ENCODE data around the gene GADD45A.

GADD45A gene

DNA sequence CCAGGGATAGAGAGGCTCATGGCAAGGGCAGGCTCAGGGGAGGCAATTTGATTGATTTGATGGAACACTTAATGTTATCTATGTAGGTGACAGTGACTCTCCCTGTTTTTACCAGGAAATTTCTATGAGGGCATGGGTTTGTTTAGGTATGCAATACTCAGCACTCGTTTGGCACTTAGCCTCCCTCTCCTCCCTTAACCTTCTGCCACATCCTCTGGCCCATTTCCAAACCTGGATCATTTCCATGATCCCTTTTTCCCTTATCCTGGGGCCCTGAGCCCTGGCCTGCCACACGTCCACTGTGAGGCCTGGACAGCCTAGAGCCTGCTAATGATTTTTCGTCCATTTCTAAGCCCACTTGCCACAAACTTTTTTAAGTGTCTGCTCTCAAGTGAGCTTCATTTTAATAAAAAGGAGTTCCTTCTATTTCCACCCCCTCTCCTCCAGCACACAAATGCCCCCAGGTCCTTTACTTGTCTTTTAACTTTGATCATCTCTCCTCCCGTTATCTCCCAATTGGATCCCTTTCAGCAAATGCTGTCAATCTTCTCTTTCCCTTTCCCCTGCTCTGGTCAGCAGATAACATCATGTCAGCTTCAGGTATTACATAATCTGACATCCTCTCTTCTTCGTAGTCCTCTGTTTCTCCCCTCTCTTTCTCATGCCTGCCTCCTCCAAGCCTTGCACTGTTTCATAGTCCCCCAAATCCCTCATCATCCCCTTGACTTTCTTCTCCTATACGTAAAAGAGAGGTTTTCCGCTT lies 37.8 kb upstream of the GADD45A start (continued):
- peak; percentile 67; the same call in 1 of the 2 replicates for TF ChIP-seq PRDM10 (tag by site-specific recombination; IDR thresholded peaks at IDR 0.05)
- no peak for TF ChIP-seq ZNF658 (tag by site-specific recombination; IDR thresholded peaks at IDR 0.05)
- TF ChIP-seq ZNF398 (tag by site-specific recombination; IDR thresholded peaks at IDR 0.05): peak; percentile 7; the same call in 1 of the 2 replicates
- no peak for TF ChIP-seq ZNF664 (tag by site-specific recombination; IDR thresholded peaks at IDR 0.05)
- no peak for TF ChIP-seq YY2 (tag by site-specific recombination; IDR thresholded peaks at IDR 0.05)
- TF ChIP-seq PATZ1 (tag by site-specific recombination; IDR thresholded peaks at IDR 0.05): no peak
- no peak for TF ChIP-seq ZNF621 (tag by site-specific recombination; IDR thresholded peaks at IDR 0.05)
- TF ChIP-seq, protein P1, sequence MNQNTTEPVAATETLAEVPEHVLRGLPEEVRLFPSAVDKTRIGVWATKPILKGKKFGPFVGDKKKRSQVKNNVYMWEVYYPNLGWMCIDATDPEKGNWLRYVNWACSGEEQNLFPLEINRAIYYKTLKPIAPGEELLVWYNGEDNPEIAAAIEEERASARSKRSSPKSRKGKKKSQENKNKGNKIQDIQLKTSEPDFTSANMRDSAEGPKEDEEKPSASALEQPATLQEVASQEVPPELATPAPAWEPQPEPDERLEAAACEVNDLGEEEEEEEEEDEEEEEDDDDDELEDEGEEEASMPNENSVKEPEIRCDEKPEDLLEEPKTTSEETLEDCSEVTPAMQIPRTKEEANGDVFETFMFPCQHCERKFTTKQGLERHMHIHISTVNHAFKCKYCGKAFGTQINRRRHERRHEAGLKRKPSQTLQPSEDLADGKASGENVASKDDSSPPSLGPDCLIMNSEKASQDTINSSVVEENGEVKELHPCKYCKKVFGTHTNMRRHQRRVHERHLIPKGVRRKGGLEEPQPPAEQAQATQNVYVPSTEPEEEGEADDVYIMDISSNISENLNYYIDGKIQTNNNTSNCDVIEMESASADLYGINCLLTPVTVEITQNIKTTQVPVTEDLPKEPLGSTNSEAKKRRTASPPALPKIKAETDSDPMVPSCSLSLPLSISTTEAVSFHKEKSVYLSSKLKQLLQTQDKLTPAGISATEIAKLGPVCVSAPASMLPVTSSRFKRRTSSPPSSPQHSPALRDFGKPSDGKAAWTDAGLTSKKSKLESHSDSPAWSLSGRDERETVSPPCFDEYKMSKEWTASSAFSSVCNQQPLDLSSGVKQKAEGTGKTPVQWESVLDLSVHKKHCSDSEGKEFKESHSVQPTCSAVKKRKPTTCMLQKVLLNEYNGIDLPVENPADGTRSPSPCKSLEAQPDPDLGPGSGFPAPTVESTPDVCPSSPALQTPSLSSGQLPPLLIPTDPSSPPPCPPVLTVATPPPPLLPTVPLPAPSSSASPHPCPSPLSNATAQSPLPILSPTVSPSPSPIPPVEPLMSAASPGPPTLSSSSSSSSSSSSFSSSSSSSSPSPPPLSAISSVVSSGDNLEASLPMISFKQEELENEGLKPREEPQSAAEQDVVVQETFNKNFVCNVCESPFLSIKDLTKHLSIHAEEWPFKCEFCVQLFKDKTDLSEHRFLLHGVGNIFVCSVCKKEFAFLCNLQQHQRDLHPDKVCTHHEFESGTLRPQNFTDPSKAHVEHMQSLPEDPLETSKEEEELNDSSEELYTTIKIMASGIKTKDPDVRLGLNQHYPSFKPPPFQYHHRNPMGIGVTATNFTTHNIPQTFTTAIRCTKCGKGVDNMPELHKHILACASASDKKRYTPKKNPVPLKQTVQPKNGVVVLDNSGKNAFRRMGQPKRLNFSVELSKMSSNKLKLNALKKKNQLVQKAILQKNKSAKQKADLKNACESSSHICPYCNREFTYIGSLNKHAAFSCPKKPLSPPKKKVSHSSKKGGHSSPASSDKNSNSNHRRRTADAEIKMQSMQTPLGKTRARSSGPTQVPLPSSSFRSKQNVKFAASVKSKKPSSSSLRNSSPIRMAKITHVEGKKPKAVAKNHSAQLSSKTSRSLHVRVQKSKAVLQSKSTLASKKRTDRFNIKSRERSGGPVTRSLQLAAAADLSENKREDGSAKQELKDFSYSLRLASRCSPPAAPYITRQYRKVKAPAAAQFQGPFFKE (tag by site-specific recombination; IDR thresholded peaks at IDR 0.05; ENCODE audit: borderline replicate concordance): no peak
- TF ChIP-seq ZNF335 (tag by site-specific recombination; conservative IDR thresholded peaks at IDR 0.05): no peak
- peak; percentile 76 for TF ChIP-seq ZNF157 (tag by site-specific recombination; IDR thresholded peaks at IDR 0.05)
- no peak for TF ChIP-seq ZBTB7A (tag by site-specific recombination; IDR thresholded peaks at IDR 0.05; ENCODE audit: low read depth)
